ENCODE data around the gene FCGR3A. TPM values are rescaled to one million over a fixed set of nuclear protein-coding genes. Genes with fewer than 3 reads are reported as not detected.
"Not testable (repeated sequence)": the region's sequence is repeated elsewhere in the genome, so short reads cannot be mapped to it uniquely, and the experiment has no call there.

The FCGR3A gene
- total RNA-seq, 1 experiment from 2014 or later = not detected

- H3F3A ChIP-seq (ENCODE audit: low read length, unreplicated experiment); H4K20me1 ChIP-seq (ENCODE audit: low read length); BruUV-seq (replicated peaks); POLR2A ChIA-PET (ENCODE audit: unreplicated experiment); H3K27me3 ChIP-seq (ENCODE audit: low read length); H3K27ac ChIP-seq (ENCODE audit: low read length); H3K4me1 ChIP-seq (ENCODE audit: insufficient read depth, low read length); CTCF ChIA-PET; H3K9ac ChIP-seq (ENCODE audit: low read length); intact Hi-C loops (cut with micrococcal nuclease); H3K4me2 ChIP-seq (ENCODE audit: low read length); H3K9me3 ChIP-seq (ENCODE audit: low read length); H3K36me3 ChIP-seq (ENCODE audit: low read depth, low read length); H2AFZ ChIP-seq (ENCODE audit: low read length); H3K9me2 ChIP-seq (replicated peaks; ENCODE audit: low read length); ATAC-seq; DNase-seq; H3K79me2 ChIP-seq (ENCODE audit: low read length); H3K4me3 ChIP-seq (ENCODE audit: low read length): not testable (repeated sequence)
Measured at GRCh38 chr1:161554340-161554739, 4.7 kb upstream of the FCGR3A start.

DNA sequence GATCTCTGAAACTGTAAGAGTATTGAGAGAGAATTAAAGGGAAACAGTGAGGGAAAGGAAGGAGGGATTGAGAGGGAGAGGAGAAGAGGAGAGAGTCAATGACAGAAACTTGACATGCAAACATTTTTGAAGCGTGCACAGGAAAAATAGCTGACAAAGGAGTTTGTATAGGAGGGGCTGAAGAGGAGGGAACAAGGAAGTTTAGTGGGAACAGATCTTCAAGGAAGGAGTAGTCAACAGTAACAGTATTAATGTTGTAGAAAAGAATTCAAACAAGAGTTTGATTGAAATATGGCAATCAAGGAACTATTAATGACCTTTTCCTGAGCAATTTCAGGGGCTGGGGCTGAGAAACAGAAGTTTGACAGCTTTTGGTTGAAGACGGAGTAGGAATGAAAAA is 4.0 kb upstream of the FCGR3A start:
- H3K9ac ChIP-seq (ENCODE audit: low read length); H3K27me3 ChIP-seq (ENCODE audit: low read length); H4K20me1 ChIP-seq (ENCODE audit: low read length); H3K4me3 ChIP-seq (ENCODE audit: low read length); H3K4me1 ChIP-seq (ENCODE audit: insufficient read depth, low read length); H3K79me2 ChIP-seq (ENCODE audit: low read length); H3K4me2 ChIP-seq (ENCODE audit: low read length); H3K36me3 ChIP-seq (ENCODE audit: low read depth, low read length); H3K9me3 ChIP-seq (ENCODE audit: low read length); BruUV-seq (replicated peaks); intact Hi-C loops (cut with micrococcal nuclease); H3K9me2 ChIP-seq (replicated peaks; ENCODE audit: low read length); H3K27ac ChIP-seq (ENCODE audit: low read length); H2AFZ ChIP-seq (ENCODE audit: low read length); ATAC-seq; POLR2A ChIA-PET (ENCODE audit: unreplicated experiment); DNase-seq; CTCF ChIA-PET; H3F3A ChIP-seq (ENCODE audit: low read length, unreplicated experiment): not testable (repeated sequence)

DNA sequence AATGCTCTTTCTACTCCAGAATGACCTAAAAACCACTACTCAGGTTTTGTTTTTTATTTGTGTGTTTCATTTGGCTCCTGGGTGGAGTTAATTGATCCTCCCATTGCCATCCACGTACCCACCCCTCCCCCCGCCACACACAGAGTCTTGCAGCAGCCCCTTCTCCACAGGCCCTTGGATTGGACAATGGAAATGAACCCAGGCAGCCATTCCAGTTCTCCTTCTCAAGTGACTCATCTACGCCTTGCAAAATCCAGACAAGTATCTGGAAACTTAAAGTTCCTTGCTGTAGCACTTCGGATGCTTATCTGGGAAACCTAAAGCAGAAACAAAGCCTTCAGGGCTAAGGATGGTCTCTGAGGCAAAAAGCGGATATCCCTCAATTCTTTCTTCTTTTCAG is 1.3 kb upstream of the FCGR3A start:
- H3F3A ChIP-seq (ENCODE audit: low read length, unreplicated experiment); H3K9me3 ChIP-seq (ENCODE audit: low read length); H3K9me2 ChIP-seq (replicated peaks; ENCODE audit: low read length); H3K36me3 ChIP-seq (ENCODE audit: low read depth, low read length); POLR2A ChIA-PET (ENCODE audit: unreplicated experiment); H3K4me3 ChIP-seq (ENCODE audit: low read length); H3K4me2 ChIP-seq (ENCODE audit: low read length); H3K27me3 ChIP-seq (ENCODE audit: low read length); DNase-seq; H3K27ac ChIP-seq (ENCODE audit: low read length); intact Hi-C loops (cut with micrococcal nuclease); H3K79me2 ChIP-seq (ENCODE audit: low read length); BruUV-seq (replicated peaks); H4K20me1 ChIP-seq (ENCODE audit: low read length); ATAC-seq; H3K9ac ChIP-seq (ENCODE audit: low read length); H2AFZ ChIP-seq (ENCODE audit: low read length); CTCF ChIA-PET; H3K4me1 ChIP-seq (ENCODE audit: insufficient read depth, low read length): not testable (repeated sequence)

- H3K9me3 ChIP-seq (ENCODE audit: low read length); H3K36me3 ChIP-seq (ENCODE audit: low read depth, low read length); H4K20me1 ChIP-seq (ENCODE audit: low read length); H3K27ac ChIP-seq (ENCODE audit: low read length); intact Hi-C loops (cut with micrococcal nuclease); H3F3A ChIP-seq (ENCODE audit: low read length, unreplicated experiment); H3K9ac ChIP-seq (ENCODE audit: low read length); H3K27me3 ChIP-seq (ENCODE audit: low read length); H2AFZ ChIP-seq (ENCODE audit: low read length); BruUV-seq (replicated peaks); ATAC-seq; POLR2A ChIA-PET (ENCODE audit: unreplicated experiment); H3K9me2 ChIP-seq (replicated peaks; ENCODE audit: low read length); CTCF ChIA-PET; H3K79me2 ChIP-seq (ENCODE audit: low read length); H3K4me2 ChIP-seq (ENCODE audit: low read length); DNase-seq; H3K4me3 ChIP-seq (ENCODE audit: low read length); H3K4me1 ChIP-seq (ENCODE audit: insufficient read depth, low read length): not testable (repeated sequence)
Measured at GRCh38 chr1:161548749-161549406, 740 bp downstream of the FCGR3A start.

GRCh38 chr1:161547995-161548741 is 1.4 kb downstream of the FCGR3A start:
- ATAC-seq; intact Hi-C loops (cut with micrococcal nuclease); H3K9me3 ChIP-seq (ENCODE audit: low read length); H3K4me2 ChIP-seq (ENCODE audit: low read length); H3K79me2 ChIP-seq (ENCODE audit: low read length); H3K27ac ChIP-seq (ENCODE audit: low read length); H3K36me3 ChIP-seq (ENCODE audit: low read depth, low read length); DNase-seq; H3K9ac ChIP-seq (ENCODE audit: low read length); BruUV-seq (replicated peaks); CTCF ChIA-PET; H3K27me3 ChIP-seq (ENCODE audit: low read length); H2AFZ ChIP-seq (ENCODE audit: low read length); H3F3A ChIP-seq (ENCODE audit: low read length, unreplicated experiment); H3K4me1 ChIP-seq (ENCODE audit: insufficient read depth, low read length); H4K20me1 ChIP-seq (ENCODE audit: low read length); H3K4me3 ChIP-seq (ENCODE audit: low read length); H3K9me2 ChIP-seq (replicated peaks; ENCODE audit: low read length); POLR2A ChIA-PET (ENCODE audit: unreplicated experiment): not testable (repeated sequence)

DNA sequence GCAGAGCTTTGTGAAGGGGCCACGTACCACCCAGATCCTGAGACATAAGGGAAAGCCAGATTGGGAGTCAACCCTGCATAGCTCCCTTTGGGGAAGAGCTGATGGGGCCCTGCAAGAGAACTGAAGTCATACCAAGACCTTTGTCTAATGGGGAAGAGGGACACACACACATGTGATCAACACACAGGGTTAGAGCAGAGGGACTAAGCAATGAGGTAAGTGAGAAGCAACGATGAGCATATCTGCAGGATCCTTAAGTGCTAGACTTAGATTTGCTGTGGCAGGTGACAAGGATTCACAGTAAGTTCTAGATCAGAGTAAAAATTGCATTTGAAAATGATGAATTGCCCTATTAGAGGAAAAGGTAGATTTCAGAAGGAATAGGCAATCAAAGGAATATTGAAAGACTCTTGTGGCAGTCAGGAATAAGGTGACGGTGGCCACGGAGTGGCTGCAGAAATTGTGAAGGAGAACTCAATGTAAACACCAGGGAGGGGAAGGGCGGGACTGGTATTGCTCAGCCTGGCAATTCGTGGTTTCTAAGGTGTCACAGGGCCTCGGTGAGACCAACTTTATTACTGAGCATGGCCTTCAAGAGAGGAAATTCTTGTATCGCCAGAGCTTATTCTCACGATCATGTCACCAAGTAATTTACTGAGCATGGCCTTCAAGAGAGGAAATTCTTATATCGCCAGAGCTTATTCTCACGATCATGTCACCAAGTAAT is 4.5 kb downstream of the FCGR3A start:
- H4K20me1 ChIP-seq (ENCODE audit: low read length); H3K79me2 ChIP-seq (ENCODE audit: low read length); H3K27ac ChIP-seq (ENCODE audit: low read length); H3K4me1 ChIP-seq (ENCODE audit: insufficient read depth, low read length); H3K9me3 ChIP-seq (ENCODE audit: low read length); POLR2A ChIA-PET (ENCODE audit: unreplicated experiment); H3K4me3 ChIP-seq (ENCODE audit: low read length); H2AFZ ChIP-seq (ENCODE audit: low read length); H3K9ac ChIP-seq (ENCODE audit: low read length); DNase-seq; BruUV-seq (replicated peaks); H3K4me2 ChIP-seq (ENCODE audit: low read length); H3F3A ChIP-seq (ENCODE audit: low read length, unreplicated experiment); intact Hi-C loops (cut with micrococcal nuclease); H3K36me3 ChIP-seq (ENCODE audit: low read depth, low read length); H3K9me2 ChIP-seq (replicated peaks; ENCODE audit: low read length); H3K27me3 ChIP-seq (ENCODE audit: low read length): not testable (repeated sequence)
- 0 out of 2 replicates have a peak, but pooled peaks have one; percentile 18 for ATAC-seq
- CTCF ChIA-PET = interaction anchor here (0.6 kb wide), 1 partner anchor 34 kb away, joined by 4 read pairs; no protein-coding TSS in a partner anchor
